Ecto neural progenitor cell (in vitro differentiated cells): ENCODE results near the gene INHA.
A peak's percentile ranks its signal among the peaks of the same experiment; 100 is the strongest.

Experiments used
- DNase-seq: peaks from one replicate; pipeline ENCODE4 v3.0.0-alpha.2; 2018; ENCODE audit warnings: low spot score

Gene INHA

GRCh38 chr2:219559156-219559915, 12.8 kb upstream of the INHA start:
- DNase-seq, result no peak

DNA sequence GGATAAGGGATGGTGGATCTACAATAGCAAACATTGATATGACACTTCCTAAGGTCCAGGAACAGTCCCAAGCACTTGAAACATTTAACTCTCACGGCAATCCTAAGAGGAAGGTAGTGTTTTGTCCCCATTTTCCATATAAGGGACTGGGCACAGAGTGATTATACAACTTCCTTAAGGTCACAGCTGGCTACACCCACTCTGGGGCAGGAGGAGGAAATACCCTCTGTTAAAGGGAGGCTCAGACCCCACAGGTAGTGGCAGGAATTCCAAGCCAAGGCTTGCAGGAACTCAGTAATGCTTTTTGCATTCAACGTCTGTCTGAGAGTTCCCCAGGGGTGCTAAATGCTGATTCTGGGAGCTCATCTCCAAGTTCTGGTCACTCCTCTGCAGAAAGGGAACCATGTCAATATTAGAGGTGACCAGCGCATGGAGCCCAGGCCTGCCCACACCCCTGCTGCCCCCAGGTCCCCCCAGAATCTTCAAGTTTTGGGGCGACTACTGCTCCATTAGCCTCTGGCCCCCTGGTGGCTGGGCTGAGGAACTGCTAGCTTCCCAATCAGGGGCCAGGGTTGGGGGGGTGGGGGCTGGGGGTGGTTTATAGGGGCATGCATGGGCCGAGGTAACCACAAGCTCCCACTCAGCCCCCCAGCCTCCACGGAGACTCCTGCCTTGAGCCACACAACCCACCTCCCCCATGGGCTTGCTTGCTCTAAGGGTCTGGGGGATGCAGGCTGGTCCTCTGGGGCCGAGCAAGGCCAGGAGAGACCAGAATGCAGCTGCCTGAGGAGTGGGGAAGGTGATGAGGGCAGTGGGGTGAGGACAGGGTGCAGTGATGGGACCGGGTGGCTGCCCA, 11.8 kb upstream of the INHA start:
- DNase-seq, result no peak

- no peak for DNase-seq
These were observed 11.3 kb upstream of the INHA start for GRCh38 chr2:219560893-219561178.

DNA sequence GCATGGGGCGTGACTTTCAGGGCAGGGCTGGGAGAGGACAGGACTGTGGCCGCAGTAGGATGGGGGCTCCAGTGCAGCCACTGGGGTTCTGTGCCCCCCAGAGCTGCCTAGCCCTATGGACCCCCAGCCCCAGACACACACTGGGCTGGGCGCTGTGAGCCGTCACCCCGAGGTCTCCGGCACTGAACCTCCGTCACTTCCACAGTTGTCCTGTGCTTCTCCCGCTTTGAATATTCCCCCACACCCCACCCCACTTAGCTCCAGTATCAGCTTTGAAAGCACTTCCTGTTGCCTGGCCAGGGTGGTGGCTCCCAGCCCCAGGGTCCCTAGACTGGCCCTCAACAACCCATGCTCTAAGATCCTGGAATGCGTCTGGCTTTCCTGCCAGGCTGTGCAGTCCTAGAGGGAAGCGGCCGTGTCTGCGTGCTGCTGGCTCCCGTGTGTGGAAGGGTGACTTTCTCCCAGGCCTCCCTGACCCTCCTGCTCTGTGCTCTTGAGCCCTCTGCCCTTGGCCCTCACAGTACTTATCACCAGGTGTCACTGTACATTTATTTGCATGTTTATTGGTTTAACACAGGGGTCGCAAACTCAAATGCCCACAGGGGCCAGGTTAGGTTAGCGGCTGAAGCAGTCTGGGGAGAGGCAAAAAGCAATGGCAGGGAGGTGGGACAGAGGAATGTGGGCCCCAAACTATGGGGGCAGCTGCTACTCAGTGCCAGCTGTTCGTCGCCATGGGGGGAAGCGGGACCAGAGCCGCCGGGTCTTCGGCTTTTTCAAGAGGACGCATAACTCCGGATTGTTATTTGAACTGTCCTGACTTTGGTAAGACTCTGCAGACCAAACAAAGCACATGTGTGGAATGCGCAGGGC, 10.7 kb upstream of the INHA start:
- no peak for DNase-seq

DNA sequence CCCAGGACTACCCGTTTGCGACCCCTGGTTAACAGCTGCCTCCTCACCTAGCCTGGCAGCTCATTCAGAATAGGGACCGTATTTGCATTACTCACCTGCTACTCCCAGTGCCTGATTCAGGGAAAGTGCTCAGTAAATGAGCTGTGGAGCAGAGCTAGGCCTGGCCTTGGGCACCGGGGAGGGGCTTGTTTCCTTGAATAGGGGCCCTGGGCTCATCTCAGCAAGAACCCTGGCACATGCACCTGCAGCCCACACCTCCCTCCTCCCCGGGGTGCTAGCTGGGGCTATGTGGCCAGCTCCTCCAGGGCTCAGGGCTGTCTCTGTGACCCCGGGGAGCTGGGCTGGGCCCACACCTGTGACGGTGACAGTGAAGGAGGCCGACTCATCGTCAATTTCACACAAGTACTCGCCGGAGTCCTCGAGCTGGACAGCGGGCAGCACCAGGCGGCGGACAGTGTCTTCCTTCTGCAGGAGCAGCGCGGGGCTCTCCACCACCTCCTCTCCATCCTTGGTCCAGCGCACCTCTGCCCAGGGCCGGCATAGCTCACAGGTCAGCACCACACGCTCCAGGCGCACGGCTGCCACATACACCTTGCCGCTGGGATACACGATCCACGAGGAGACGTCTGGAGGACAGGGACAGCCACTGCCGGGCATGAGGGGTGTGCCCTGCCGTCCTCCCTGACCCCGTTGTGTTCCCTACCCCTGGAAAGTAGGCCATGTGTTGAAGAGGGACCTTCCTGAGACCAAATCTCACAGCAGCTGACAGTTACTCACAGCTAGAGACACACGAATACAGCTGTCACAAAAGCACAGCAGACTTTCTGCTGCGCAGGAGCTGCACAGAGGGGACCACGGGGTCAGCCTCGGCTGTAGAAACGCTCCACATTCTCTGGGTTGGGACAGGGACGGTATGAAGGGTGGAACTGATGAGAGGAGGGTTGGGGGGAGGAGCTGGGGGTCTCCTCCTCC, 9.8 kb upstream of the INHA start:
- DNase-seq, result peak; percentile 39

GRCh38 chr2:219563271-219563928, 8.7 kb upstream of the INHA start:
- no peak for DNase-seq

GRCh38 chr2:219565130-219566080, 6.7 kb upstream of the INHA start:
- DNase-seq, result no peak

GRCh38 chr2:219566640-219567039, 5.5 kb upstream of the INHA start:
- no peak for DNase-seq

GRCh38 chr2:219567131-219567530, 5.0 kb upstream of the INHA start:
- DNase-seq, result no peak

- DNase-seq, result no peak
These were observed 4.2 kb upstream of the INHA start for GRCh38 chr2:219567791-219568361.

- no peak for DNase-seq
These were observed 3.1 kb upstream of the INHA start for GRCh38 chr2:219569041-219569440.

DNA sequence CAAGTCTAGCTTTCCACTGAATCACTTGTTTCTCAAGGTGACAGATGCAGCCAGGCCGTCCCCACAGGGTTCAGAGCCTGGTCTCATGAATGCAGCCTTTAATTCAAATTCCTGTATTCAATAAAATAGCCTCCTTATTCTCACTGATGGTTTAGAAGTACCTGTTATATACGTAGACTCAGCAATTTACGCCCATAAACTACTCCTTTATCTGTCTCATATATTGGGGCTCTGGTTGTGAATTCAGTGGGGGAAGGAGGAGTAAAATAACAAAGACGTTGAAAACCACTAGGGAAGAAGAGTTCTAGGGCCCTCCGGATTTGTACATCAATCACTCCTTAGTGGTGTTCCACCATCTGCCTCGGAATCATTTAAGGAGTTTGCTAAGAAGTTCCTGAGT, 2.5 kb upstream of the INHA start:
- no peak for DNase-seq

- peak; percentile 65 for DNase-seq
These were observed 1.8 kb upstream of the INHA start for GRCh38 chr2:219570194-219570923.

GRCh38 chr2:219570924-219571310, 1.2 kb upstream of the INHA start:
- no peak for DNase-seq

DNA sequence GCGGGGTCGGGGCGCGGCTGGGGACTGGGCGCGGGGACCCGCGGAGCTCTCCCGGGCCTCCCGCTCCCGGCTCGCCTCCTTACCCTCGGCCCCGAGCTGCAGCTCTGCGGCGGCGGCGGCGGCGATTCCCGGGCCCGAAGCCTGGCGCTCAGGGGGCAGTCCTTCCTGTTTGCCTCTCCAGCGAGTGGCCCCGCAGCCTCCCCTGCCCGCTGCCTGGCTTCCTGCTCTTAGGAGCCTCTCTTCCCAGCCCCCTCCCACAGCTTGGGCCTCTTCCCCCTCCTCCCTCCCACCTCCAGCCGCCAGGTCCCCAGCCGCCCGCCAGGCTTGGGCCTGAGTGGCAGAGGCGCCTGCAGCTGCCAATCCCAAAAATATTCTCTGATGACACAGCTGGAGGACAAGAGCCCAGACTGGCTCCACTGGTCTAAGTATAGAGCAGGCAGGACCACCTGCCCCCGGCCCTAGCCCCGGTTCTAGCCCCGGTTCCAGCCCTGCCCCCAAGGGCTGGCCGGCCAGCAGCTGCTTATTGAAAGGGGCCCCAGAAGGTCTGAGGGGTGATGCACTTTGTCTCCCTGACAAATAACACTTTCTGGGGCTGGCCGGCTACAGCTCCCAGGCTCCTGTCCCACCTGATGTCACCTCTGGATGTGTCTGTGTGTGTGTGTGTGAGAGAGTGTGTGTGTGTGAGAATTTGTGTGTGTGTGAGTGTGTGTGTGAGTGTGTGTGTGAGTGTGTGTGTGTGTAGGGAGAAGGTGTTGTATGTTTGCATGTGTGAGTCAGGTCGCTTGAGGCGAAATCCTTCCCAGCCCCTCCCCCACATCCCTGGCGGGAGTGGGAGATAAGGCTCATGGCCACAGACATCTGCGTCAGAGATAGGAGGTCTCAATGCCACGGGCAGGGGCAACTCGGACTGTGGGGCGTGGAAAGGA, 536 bp upstream of the INHA start, which contains the start of gene OBSL1:
Gene OBSL1 (minus strand): TSS at position 229 of the 926 bp plus-strand sequence. CDS start 307 bp downstream, outside the sequence.
- DNase-seq, result peak; percentile 89

DNA sequence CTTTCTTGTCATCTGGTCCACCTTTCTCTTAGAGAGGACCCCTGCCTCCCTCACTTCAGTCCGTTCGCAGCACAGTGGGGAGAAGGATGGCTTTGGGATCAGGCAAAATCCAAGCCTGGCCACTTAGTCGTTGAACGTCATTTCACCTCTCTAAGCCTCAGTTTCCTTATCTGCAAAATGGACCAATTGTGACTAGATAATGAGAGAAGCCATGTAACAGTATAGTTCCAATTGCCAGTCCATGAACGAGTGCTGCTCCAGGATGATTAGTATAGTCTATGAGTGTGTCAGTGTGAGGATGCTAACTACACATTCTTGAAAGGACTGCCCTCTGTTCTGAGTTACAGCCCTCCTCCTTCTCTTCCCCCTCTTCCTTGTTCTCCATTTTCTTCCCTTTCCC, 1.1 kb downstream of the INHA start:
- DNase-seq, result no peak
